GM23338 (cell line): ENCODE results near the gene MIER2. TPM values are rescaled to one million over a fixed set of nuclear protein-coding genes. Genes with fewer than 3 reads are reported as not detected.
"Not testable (repeated sequence)": the region's sequence is repeated elsewhere in the genome, so short reads cannot be mapped to it uniquely, and the experiment has no call there.

ENCODE experiments used
- ATAC-seq: fragments of 200-7000 bp; cut with Tn5 transposase; 3 replicates; pipeline ENCODE4 v1.9.1; 2020
- DNase-seq: peaks from one replicate; pipeline ENCODE4 v3.0.0-alpha.2; 2015; ENCODE audit warnings: low spot score
- H2AFZ ChIP-seq: fragments of 200-600 bp; sonication (generic); 2 replicates; pipeline ENCODE4 v1.8.0; 2016; ENCODE audit warnings: antibody characterized with exemption, mild to moderate bottlenecking, moderate library complexity
- H3F3A ChIP-seq: fragments of 200-600 bp; sonication (generic); replicated peaks from 2 replicates; pipeline ENCODE4 v1.8.0; 2017; ENCODE audit warnings: antibody characterized with exemption, mixed run types, low read depth
- H3K27ac ChIP-seq: fragments of 200-600 bp; sonication (generic); 2 replicates; pipeline ENCODE4 v1.6.1; 2016; ENCODE audit warnings: low read depth
- H3K27me3 ChIP-seq: fragments of 200-600 bp; sonication (generic); 2 replicates; pipeline ENCODE4 v1.8.0; 2016; ENCODE audit warnings: mild to moderate bottlenecking, mixed run types, moderate library complexity; ENCODE audit not compliant: insufficient read depth
- H3K36me3 ChIP-seq: fragments of 200-600 bp; sonication (generic); 2 replicates; pipeline ENCODE4 v1.8.0; 2016; ENCODE audit warnings: mild to moderate bottlenecking; ENCODE audit not compliant: insufficient read depth
- H3K4me1 ChIP-seq: fragments of 200-600 bp; sonication (generic); 2 replicates; pipeline ENCODE4 v1.8.0; 2016; ENCODE audit warnings: mild to moderate bottlenecking, moderate library complexity; ENCODE audit not compliant: insufficient read depth
- H3K4me2 ChIP-seq: fragments of 200-600 bp; sonication (generic); 2 replicates; pipeline ENCODE4 v1.7.1; 2017; ENCODE audit warnings: mixed run types
- H3K4me3 ChIP-seq: fragments of 200-600 bp; sonication (generic); 2 replicates; pipeline ENCODE4 v1.6.1; 2016; ENCODE audit warnings: mixed run types
- H3K79me2 ChIP-seq: fragments of 200-600 bp; sonication (generic); replicated peaks from 2 replicates; pipeline ENCODE4 v1.8.0; 2017; ENCODE audit warnings: mild to moderate bottlenecking; ENCODE audit not compliant: insufficient read depth
- H3K9me2 ChIP-seq: fragments of 200-600 bp; sonication (generic); 2 replicates; pipeline ENCODE4 v1.8.0; 2017; ENCODE audit not compliant: insufficient read depth
- H4K20me1 ChIP-seq: fragments of 200-600 bp; sonication (generic); replicated peaks from 2 replicates; pipeline ENCODE4 v1.8.0; 2017; ENCODE audit warnings: mild to moderate bottlenecking; ENCODE audit not compliant: insufficient read depth
- H3K27ac Mint-ChIP-seq: 2 replicates; pipeline ENCODE4 v1.8.0; 2020; ENCODE audit warnings: inconsistent platforms, mild to moderate bottlenecking, moderate library complexity, mixed read lengths
- H3K27me3 Mint-ChIP-seq: 3 replicates; pipeline ENCODE4 v1.8.0; 2022; ENCODE audit warnings: low read depth, mild to moderate bottlenecking, moderate library complexity, mixed read lengths, inconsistent platforms; ENCODE audit not compliant: insufficient read depth, poor library complexity
- H3K36me3 Mint-ChIP-seq: 3 replicates; pipeline ENCODE4 v1.8.0; 2021; ENCODE audit warnings: low read depth, mild to moderate bottlenecking, inconsistent platforms, moderate library complexity, mixed read lengths
- H3K4me1 Mint-ChIP-seq: 3 replicates; pipeline ENCODE4 v1.8.0; 2020; ENCODE audit warnings: mild to moderate bottlenecking, inconsistent platforms, mixed read lengths
- H3K4me3 Mint-ChIP-seq: 3 replicates; pipeline ENCODE4 v1.8.0; 2021; ENCODE audit warnings: moderate library complexity, mild to moderate bottlenecking, inconsistent platforms, mixed read lengths
- H3K9me3 Mint-ChIP-seq: 3 replicates; pipeline ENCODE4 v1.8.0; 2020; ENCODE audit warnings: moderate library complexity, mild to moderate bottlenecking, inconsistent platforms, mixed read lengths
- ZNF462 ChIP-seq: fragments of 250-450 bp; sonication (Bioruptor Pico); IDR thresholded peaks from 2 replicates; pipeline ENCODE4 v1.5.0; 2020; ENCODE audit warnings: mild to moderate bottlenecking, moderate library complexity
- polyA plus RNA-seq: library from polyadenylated mRNA; unstranded; fragments of >200 nt; fragmentation: Nextera tagmentation; extraction: Ambion mirVana; gene quantifications from 2 replicates; pipeline ENCODE4 v1.2.1, GENCODE V29; 2016
- total RNA-seq: library from RNA; depleted of rRNA; stranded (reverse); fragments of >200 nt; shearing (Covaris generic); gene quantifications from 2 replicates; pipeline ENCODE4 v1.2.3, GENCODE V29; 2014
- TF ChIP-seq, protein P1 (sequence below): IDR thresholded peaks from one replicate; pipeline ENCODE4 v1.6.1; 2018; ENCODE audit warnings: antibody characterized with exemption; ENCODE audit not compliant: unreplicated experiment

MIER2 gene
- total and polyA plus RNA-seq, 2 experiments from 2014 or later: 30.2 to 37.9 TPM

GRCh38 chr19:383040-383439 lies 38.4 kb upstream of the MIER2 start (continued):
- TF ChIP-seq, protein P1, sequence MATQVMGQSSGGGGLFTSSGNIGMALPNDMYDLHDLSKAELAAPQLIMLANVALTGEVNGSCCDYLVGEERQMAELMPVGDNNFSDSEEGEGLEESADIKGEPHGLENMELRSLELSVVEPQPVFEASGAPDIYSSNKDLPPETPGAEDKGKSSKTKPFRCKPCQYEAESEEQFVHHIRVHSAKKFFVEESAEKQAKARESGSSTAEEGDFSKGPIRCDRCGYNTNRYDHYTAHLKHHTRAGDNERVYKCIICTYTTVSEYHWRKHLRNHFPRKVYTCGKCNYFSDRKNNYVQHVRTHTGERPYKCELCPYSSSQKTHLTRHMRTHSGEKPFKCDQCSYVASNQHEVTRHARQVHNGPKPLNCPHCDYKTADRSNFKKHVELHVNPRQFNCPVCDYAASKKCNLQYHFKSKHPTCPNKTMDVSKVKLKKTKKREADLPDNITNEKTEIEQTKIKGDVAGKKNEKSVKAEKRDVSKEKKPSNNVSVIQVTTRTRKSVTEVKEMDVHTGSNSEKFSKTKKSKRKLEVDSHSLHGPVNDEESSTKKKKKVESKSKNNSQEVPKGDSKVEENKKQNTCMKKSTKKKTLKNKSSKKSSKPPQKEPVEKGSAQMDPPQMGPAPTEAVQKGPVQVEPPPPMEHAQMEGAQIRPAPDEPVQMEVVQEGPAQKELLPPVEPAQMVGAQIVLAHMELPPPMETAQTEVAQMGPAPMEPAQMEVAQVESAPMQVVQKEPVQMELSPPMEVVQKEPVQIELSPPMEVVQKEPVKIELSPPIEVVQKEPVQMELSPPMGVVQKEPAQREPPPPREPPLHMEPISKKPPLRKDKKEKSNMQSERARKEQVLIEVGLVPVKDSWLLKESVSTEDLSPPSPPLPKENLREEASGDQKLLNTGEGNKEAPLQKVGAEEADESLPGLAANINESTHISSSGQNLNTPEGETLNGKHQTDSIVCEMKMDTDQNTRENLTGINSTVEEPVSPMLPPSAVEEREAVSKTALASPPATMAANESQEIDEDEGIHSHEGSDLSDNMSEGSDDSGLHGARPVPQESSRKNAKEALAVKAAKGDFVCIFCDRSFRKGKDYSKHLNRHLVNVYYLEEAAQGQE: no peak
- no peak for TF ChIP-seq ZNF462 (CRISPR knock-in tag)

GRCh38 chr19:382578-382977 lies 38.0 kb upstream of the MIER2 start:
- H3F3A ChIP-seq, H3K36me3 Mint-ChIP-seq, ATAC-seq, H3K4me2 ChIP-seq, H2AFZ ChIP-seq, H3K27ac ChIP-seq, H4K20me1 ChIP-seq, H3K4me3 Mint-ChIP-seq, DNase-seq, H3K9me2 ChIP-seq, H3K79me2 ChIP-seq, H3K27me3 ChIP-seq, H3K27ac Mint-ChIP-seq, H3K36me3 ChIP-seq, H3K4me3 ChIP-seq: not testable (repeated sequence)
- Mint-ChIP-seq H3K4me1 (peaks cover 15% of the 10 kb centered on the region), H3K27me3 (peaks cover 20% of the 10 kb centered on the region), H3K9me3 (peaks cover 25% of the 10 kb centered on the region)
- H3K4me1 ChIP-seq: peaks cover 16% of the 10 kb centered on the region; the same call in 1 of the 2 replicates

GRCh38 chr19:381901-382300 lies 37.3 kb upstream of the MIER2 start:
- not testable (repeated sequence) for H3K27ac ChIP-seq, H4K20me1 ChIP-seq, H3K4me3 Mint-ChIP-seq, H3K36me3 Mint-ChIP-seq, H3K4me2 ChIP-seq, H3K27me3 ChIP-seq, DNase-seq, H3K36me3 ChIP-seq, H2AFZ ChIP-seq, H3K79me2 ChIP-seq, H3F3A ChIP-seq, H3K4me3 ChIP-seq, H3K9me2 ChIP-seq, ATAC-seq, H3K27ac Mint-ChIP-seq
- peaks cover 13% of the 10 kb centered on the region; the same call in 1 of the 2 replicates for H3K4me1 ChIP-seq
- Mint-ChIP-seq H3K4me1 (peaks cover 11% of the 10 kb centered on the region; the same call in 2 of the 3 replicates), H3K27me3 (peaks cover 18% of the 10 kb centered on the region), H3K9me3 (peaks cover 25% of the 10 kb centered on the region)

DNA sequence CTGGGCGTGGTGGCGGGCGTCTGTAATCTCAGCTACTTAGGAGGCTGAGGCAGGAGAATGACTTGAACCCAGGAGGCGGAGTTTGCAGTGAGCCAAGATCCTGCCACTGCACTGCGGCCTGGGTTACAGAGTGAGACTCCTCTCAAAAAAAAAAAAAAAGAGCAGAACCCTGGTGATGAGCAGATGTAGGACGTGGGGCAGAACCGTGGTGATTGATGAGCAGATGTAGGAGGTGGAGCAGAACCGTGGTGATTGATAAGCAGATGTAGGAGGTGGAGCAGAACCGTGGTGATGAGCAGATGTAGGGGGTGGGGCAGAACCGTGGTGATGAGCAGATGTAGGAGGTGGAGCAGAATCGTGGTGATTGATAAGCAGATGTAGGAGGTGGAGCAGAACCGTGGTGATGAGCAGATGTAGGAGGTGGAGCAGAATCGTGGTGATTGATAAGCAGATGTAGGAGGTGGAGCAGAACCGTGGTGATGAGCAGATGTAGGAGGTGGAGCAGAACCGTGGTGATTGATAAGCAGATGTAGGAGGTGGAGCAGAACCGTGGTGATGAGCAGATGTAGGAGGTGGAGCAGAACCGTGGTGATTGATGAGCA lies 36.1 kb upstream of the MIER2 start:
- H3K79me2 ChIP-seq, H3F3A ChIP-seq, H3K4me3 ChIP-seq, H3K4me1 ChIP-seq, H4K20me1 ChIP-seq, H3K27ac ChIP-seq, H3K36me3 Mint-ChIP-seq, H3K27ac Mint-ChIP-seq, H3K36me3 ChIP-seq, ATAC-seq, DNase-seq, H3K4me3 Mint-ChIP-seq, H3K4me1 Mint-ChIP-seq, H2AFZ ChIP-seq, H3K27me3 ChIP-seq, H3K4me2 ChIP-seq, H3K9me2 ChIP-seq: not testable (repeated sequence)
- H3K27me3 Mint-ChIP-seq: peaks cover 18% of the 10 kb centered on the region
- peaks cover 28% of the 10 kb centered on the region for H3K9me3 Mint-ChIP-seq
